Spleen (tissue), 7 donors: ENCODE results near the gene VTI1A.

ENCODE experiments used
- CTCF ChIP-seq, 11 experiments: fragments of 200-600 bp in 7 of 11; fragments of 450-650 bp in 4 of 11; sonication (generic) in 4 of 11; IDR thresholded peaks in 8 of 11; conservative IDR thresholded peaks in 3 of 11; 1 replicate in 7 of 11; 2 replicates in 4 of 11; pipeline versions ENCODE4 v1.4.0 to v1.8.0; 2016 to 2021; ENCODE audit warnings: antibody characterized with exemption in 11 of 11, inconsistent platforms in 4 of 11, mild to moderate bottlenecking in 1 of 11
- POLR2AphosphoS5 ChIP-seq, 3 donors: sonication (generic); formaldehyde crosslinking; IDR thresholded peaks; one replicate each; pipeline ENCODE4 v1.5.1; 2017; ENCODE audit warnings: antibody characterized with exemption in 3 of 3
- donor health status: DM: no; HTN: no; CAD: no; lungs with moderate emphysema.
- donor health status: DM: no; HTN: no; CAD: no.
- donor health status: DM: no; HTN: no; CAD: no.

GRCh38 chr10:112446855-112447619 is at the start of gene VTI1A, which contains the start of gene ZDHHC6:
- TF ChIP-seq CTCF (IDR thresholded peaks at IDR 0.05 in 8 of 11, conservative IDR thresholded peaks at IDR 0.05 in 3 of 11) (peak in 5 of 11 experiments; percentile 8 to 34 (median 20)), POLR2AphosphoS5 (IDR thresholded peaks at IDR 0.05) (peak; percentile 88 to 91 (median 89))
